Retina (tissue), 1 donor: ENCODE results near the gene TESK2.
A peak's percentile ranks its signal among the peaks of the same experiment; 100 is the strongest.
"Not testable (repeated sequence)": the region's sequence is repeated elsewhere in the genome, so short reads cannot be mapped to it uniquely, and the experiment has no call there.

Experiments used
- DNase-seq: peaks from one replicate; pipeline ENCODE4 v3.0.0-alpha.2; 2016

The TESK2 gene

GRCh38 chr1:45490626-45491486, at the start of gene TESK2:
TESK2 (minus strand) TSS chr1:45491163; CDS start chr1:45457785, 33,378 bp downstream.
- DNase-seq, result peak; percentile 97

GRCh38 chr1:45536886-45537285, 45.9 kb upstream of the TESK2 start:
- DNase-seq, result no peak

GRCh38 chr1:45535988-45536766, 45.2 kb upstream of the TESK2 start:
- DNase-seq, result no peak

- no peak for DNase-seq
Measured at GRCh38 chr1:45531873-45532272, 40.9 kb upstream of the TESK2 start.

GRCh38 chr1:45530632-45531135, 39.7 kb upstream of the TESK2 start:
- no peak for DNase-seq

- DNase-seq, result no peak
Measured at GRCh38 chr1:45526135-45526644, 35.2 kb upstream of the TESK2 start.

GRCh38 chr1:45523975-45524374, 33.0 kb upstream of the TESK2 start:
- not testable (repeated sequence) for DNase-seq

- not testable (repeated sequence) for DNase-seq
Measured at GRCh38 chr1:45523516-45523915, 32.6 kb upstream of the TESK2 start.

- no peak for DNase-seq
Measured at GRCh38 chr1:45522324-45523104, 31.6 kb upstream of the TESK2 start.

GRCh38 chr1:45521413-45522323, 30.7 kb upstream of the TESK2 start, which contains the start of gene PRDX1:
PRDX1 (minus strand) TSS chr1:45521884; CDS start chr1:45519043, 2,841 bp downstream.
- DNase-seq, result peak; percentile 98

GRCh38 chr1:45519774-45520173, 28.8 kb upstream of the TESK2 start:
- DNase-seq, result not testable (repeated sequence)

- DNase-seq, result no peak
Measured at GRCh38 chr1:45518910-45519309, 27.9 kb upstream of the TESK2 start.

- not testable (repeated sequence) for DNase-seq
Measured at GRCh38 chr1:45518366-45518765, 27.4 kb upstream of the TESK2 start.

- DNase-seq, result no peak
Measured at GRCh38 chr1:45516465-45516864, 25.5 kb upstream of the TESK2 start.

- no peak for DNase-seq
Measured at GRCh38 chr1:45516036-45516435, 25.1 kb upstream of the TESK2 start.

- DNase-seq, result not testable (repeated sequence)
Measured at GRCh38 chr1:45513532-45514260, 22.7 kb upstream of the TESK2 start.

GRCh38 chr1:45512641-45513054, 21.7 kb upstream of the TESK2 start:
- DNase-seq, result peak; percentile 59

GRCh38 chr1:45510972-45511527, 20.1 kb upstream of the TESK2 start:
- DNase-seq, result no peak

GRCh38 chr1:45510036-45510971, 19.3 kb upstream of the TESK2 start:
- no peak for DNase-seq
